GM10248 (cell line): Measurements from ENCODE around the gene RSPH3.

Experiments
- CTCF ChIA-PET: fragments of 300-600 bp; sonication (Branson Sonifier 250); formaldehyde crosslinking; extraction: SDS; loops from one replicate; lab custom pipeline; 2021; ENCODE audit warnings: antibody characterized with exemption; lab: Yijun Ruan, JAX
- POLR2A ChIA-PET: fragments of 350-650 bp; sonication (Branson Sonifier 250); formaldehyde crosslinking; extraction: SDS; loops from one replicate; lab custom pipeline; 2020; ENCODE audit warnings: antibody characterized with exemption; lab: Yijun Ruan, JAX
- DNase-seq: peaks from one replicate; pipeline ENCODE4 v3.0.0; 2012; ENCODE audit errors: extremely low spot score
- CTCF ChIP-seq: IDR thresholded peaks from 2 replicates; pipeline ENCODE4 v1.5.1; 2012; ENCODE audit warnings: mild to moderate bottlenecking, low read depth; ENCODE audit errors: extremely low read depth, missing control alignments, control extremely low read depth

Gene RSPH3

GRCh38 chr6:158999666-159000403 is at the start of gene RSPH3:
TSS of gene RSPH3 (minus strand) at chr6:159000202. CDS start at chr6:158999550, 652 bp downstream.
- TF ChIP-seq CTCF = peak; percentile 13
- ChIA-PET POLR2A (no interaction called here), CTCF (interaction anchor here (0.8 to 13.3 kb wide), 18 partner anchors 9 to 296 kb away, joined by 3 to 208 read pairs (median 4); no protein-coding TSS in a partner anchor)
- DNase-seq = peak; percentile 98

- ChIA-PET CTCF (interaction anchor here (1.0 to 1.6 kb wide), 2 partner anchors 56 to 62 kb away, joined by 3 to 5 read pairs; no protein-coding TSS in a partner anchor), POLR2A (interaction anchor here (0.6 kb wide), 1 partner anchor 242 kb away, joined by 3 read pairs; no protein-coding TSS in a partner anchor)
Observed at GRCh38 chr6:159047891-159048685, 48.1 kb upstream of the RSPH3 start.

GRCh38 chr6:159045801-159046200 is 45.8 kb upstream of the RSPH3 start:
- TF ChIP-seq CTCF = no peak
- CTCF ChIA-PET = interaction anchor here (2.7 to 7.9 kb wide), 3 partner anchors 8 to 61 kb away, joined by 12 to 198 read pairs (median 15); no protein-coding TSS in a partner anchor
- no peak for DNase-seq
- POLR2A ChIA-PET = no interaction called here

More at GRCh38 chr6:159047891-159048685, 48.1 kb upstream of the RSPH3 start:
- no peak for DNase-seq
- TF ChIP-seq CTCF = no peak

GRCh38 chr6:159044899-159045727 is 45.1 kb upstream of the RSPH3 start, which contains the start of gene TAGAP:
TSS of gene TAGAP (minus strand) at chr6:159044991. CDS start at chr6:159044146, 845 bp downstream.
- DNase-seq = peak; percentile 82
- no peak for TF ChIP-seq CTCF
- POLR2A ChIA-PET = interaction anchor here (1.4 kb wide), 1 partner anchor 27 kb away, joined by 3 read pairs; no protein-coding TSS in a partner anchor
- CTCF ChIA-PET = interaction anchor here (0.7 to 7.9 kb wide), 13 partner anchors 9 to 95 kb away, joined by 3 to 198 read pairs (median 4); no protein-coding TSS in a partner anchor

GRCh38 chr6:159043947-159044346 is 43.9 kb upstream of the RSPH3 start:
- POLR2A ChIA-PET = interaction anchor here (1.4 kb wide), 1 partner anchor 26 kb away, joined by 3 read pairs; no protein-coding TSS in a partner anchor
- CTCF ChIA-PET = interaction anchor here (0.6 to 7.9 kb wide), 21 partner anchors 10 to 232 kb away, joined by 3 to 198 read pairs (median 4); no protein-coding TSS in a partner anchor
- no peak for DNase-seq
- TF ChIP-seq CTCF = no peak
